CD14-positive monocyte (primary cell): ENCODE results near the gene PSMB2. TPM values are rescaled to one million over a fixed set of nuclear protein-coding genes. Genes with fewer than 3 reads are reported as not detected.

Experiments used
- DNase-seq, 3 donors: peaks; one replicate each; pipeline ENCODE4 v3.0.0-alpha.2; 2011 to 2022
- H2AFZ ChIP-seq: 2 replicates; pipeline ENCODE4 v1.6.0; 2012; ENCODE audit warnings: mild to moderate bottlenecking, low read depth, low read length, inconsistent platforms; ENCODE audit not compliant: insufficient read depth, poor library complexity, severe bottlenecking
- H3K27ac ChIP-seq, 2 donors: 1 replicate in 1 of 2; 2 replicates in 1 of 2; pipeline ENCODE4 v1.5.1; 2012 to 2013; ENCODE audit warnings: low read length in 2 of 2, control low read depth in 1 of 2, inconsistent platforms in 1 of 2, low read depth in 1 of 2, mild to moderate bottlenecking in 1 of 2
- H3K27me3 ChIP-seq, 2 donors: one replicate each; pipeline versions ENCODE4 v1.6.0 to v1.6.1; 2011 to 2013; ENCODE audit warnings: low read length in 2 of 2; ENCODE audit not compliant: control insufficient read depth in 2 of 2, insufficient read depth in 2 of 2
- H3K36me3 ChIP-seq, 2 donors: replicated peaks in 1 of 2; 1 replicate in 1 of 2; 2 replicates in 1 of 2; pipeline versions ENCODE4 v1.5.1 to v1.6.1; 2012 to 2013; ENCODE audit warnings: low read length in 2 of 2, control low read depth in 1 of 2, inconsistent platforms in 1 of 2, mild to moderate bottlenecking in 1 of 2; ENCODE audit not compliant: insufficient read depth in 2 of 2, control insufficient read depth in 1 of 2
- H3K4me1 ChIP-seq, 2 donors: 1 replicate in 1 of 2; 2 replicates in 1 of 2; pipeline versions ENCODE4 v1.5.1 to v1.6.1; 2012 to 2013; ENCODE audit warnings: low read length in 2 of 2, control low read depth in 1 of 2, inconsistent platforms in 1 of 2, mild to moderate bottlenecking in 1 of 2, moderate library complexity in 1 of 2; ENCODE audit not compliant: insufficient read depth in 2 of 2, control insufficient read depth in 1 of 2
- H3K4me2 ChIP-seq: replicated peaks from 2 replicates; pipeline ENCODE3; 2012; ENCODE audit warnings: low read length, moderate library complexity, mild to moderate bottlenecking; ENCODE audit not compliant: poor library complexity, severe bottlenecking; ENCODE audit errors: extremely low read depth
- H3K4me3 ChIP-seq, 3 experiments: fragments of 200-600 bp in 1 of 3; sonication (generic) in 1 of 3; replicated peaks in 1 of 3; 1 replicate in 2 of 3; 2 replicates in 1 of 3; pipeline ENCODE4 v1.5.1; 2011 to 2013; ENCODE audit warnings: low read length in 3 of 3, mild to moderate bottlenecking in 3 of 3, control low read depth in 2 of 3, low read depth in 2 of 3, inconsistent platforms in 1 of 3, moderate library complexity in 1 of 3
- H3K79me2 ChIP-seq: 2 replicates; pipeline ENCODE4 v1.6.0; 2012; ENCODE audit warnings: mild to moderate bottlenecking, control low read depth, inconsistent platforms, low read length, moderate library complexity; ENCODE audit not compliant: insufficient read depth
- H3K9ac ChIP-seq: 2 replicates; pipeline ENCODE4 v1.6.0; 2017; ENCODE audit warnings: low read length, mild to moderate bottlenecking; ENCODE audit not compliant: insufficient read depth, poor library complexity, severe bottlenecking
- H3K9me3 ChIP-seq, 2 donors: replicated peaks in 1 of 2; 1 replicate in 1 of 2; 2 replicates in 1 of 2; pipeline versions ENCODE4 v1.5.1 to v1.6.1; 2012 to 2013; ENCODE audit warnings: low read length in 2 of 2, control low read depth in 1 of 2; ENCODE audit not compliant: control insufficient read depth in 1 of 2, insufficient read depth in 1 of 2
- H4K20me1 ChIP-seq: 2 replicates; pipeline ENCODE4 v1.6.0; 2012; ENCODE audit warnings: mild to moderate bottlenecking, low read length, control low read depth, moderate library complexity; ENCODE audit not compliant: insufficient read depth
- H3K27ac Mint-ChIP-seq, 7 donors: one replicate each; pipeline ENCODE4 v1.8.0; 2020; ENCODE audit warnings: mild to moderate bottlenecking in 7 of 7, mixed read lengths in 7 of 7, moderate library complexity in 6 of 7, inconsistent platforms in 2 of 7
- H3K27me3 Mint-ChIP-seq, 3 donors: one replicate each; pipeline ENCODE4 v1.8.0; 2021 to 2022; ENCODE audit warnings: low read depth in 3 of 3, mild to moderate bottlenecking in 3 of 3, mixed read lengths in 3 of 3, moderate library complexity in 3 of 3, inconsistent platforms in 1 of 3
- H3K36me3 Mint-ChIP-seq, 2 donors: one replicate each; pipeline ENCODE4 v1.8.0; 2020; ENCODE audit warnings: mixed read lengths in 2 of 2, inconsistent platforms in 1 of 2, mild to moderate bottlenecking in 1 of 2
- H3K4me1 Mint-ChIP-seq: one replicate; pipeline ENCODE4 v1.8.0; 2020; ENCODE audit warnings: mild to moderate bottlenecking, mixed read lengths
- H3K4me3 Mint-ChIP-seq, 2 donors: one replicate each; pipeline ENCODE4 v1.8.0; 2020; ENCODE audit warnings: mild to moderate bottlenecking in 2 of 2, mixed read lengths in 2 of 2, moderate library complexity in 1 of 2
- H3K9me3 Mint-ChIP-seq, 7 donors: one replicate each; pipeline ENCODE4 v1.8.0; 2020 to 2022; ENCODE audit warnings: mixed read lengths in 7 of 7, mild to moderate bottlenecking in 6 of 7, moderate library complexity in 6 of 7, inconsistent platforms in 2 of 7
- WGBS: methylation state at CpG from one replicate; pipeline ENCODE4 v1.1.5; 2013; ENCODE audit warnings: missing lambda C conversion rate; ENCODE audit not compliant: insufficient coverage; 5-methylcytosine and 5-hydroxymethylcytosine counted together
- intact Hi-C, 2 donors: fragments of 100-400 bp; cut with micrococcal nuclease; formaldehyde crosslinking; loops; one replicate each; pipeline versions ENCODE4 v1.15.0 to v1.15.1; 2023
- polyA plus RNA-seq, 3 donors: library from polyadenylated mRNA; depleted of rRNA in 1 of 3; unstranded in 2 of 3; stranded (reverse) in 1 of 3; fragments of 300-500 nt in 2 of 3; fragments of >200 nt in 1 of 3; fragmentation: Illumina TruSeq in 2 of 3; gene quantifications; 1 replicate in 2 of 3; 2 replicates in 1 of 3; pipeline ENCODE4 v1.2.3, GENCODE V29; 2012 to 2021
- TF ChIP-seq, protein P1 (sequence below): fragments of 200-600 bp; IDR thresholded peaks from one replicate; pipeline ENCODE4 v1.8.0; 2022; ENCODE audit warnings: antibody characterized with exemption, mild to moderate bottlenecking

Gene PSMB2
- polyA plus RNA-seq, 3 donors = 27.9 to 84.1 (median 78.6) TPM

- H3K36me3 Mint-ChIP-seq = peaks cover 11 to 30% of the 10 kb centered on the region in 2 donors
- Histone ChIP-seq H4K20me1 (no peaks in the 10 kb centered on the region), H3K4me2 (no peak overlapping the region), H3K27ac (no peak overlapping the region), H3K9ac (no peak overlapping the region), H2AFZ (no peak overlapping the region), H3K9me3 (no peaks in the 10 kb centered on the region), H3K27me3 (peaks cover 6 to 29% of the 10 kb centered on the region in 2 donors), H3K36me3 (no peaks in the 10 kb centered on the region), H3K4me1 (peaks cover 45 to 51% of the 10 kb centered on the region in 2 donors), H3K79me2 (peaks cover 4% of the 10 kb centered on the region), H3K4me3 (no peak overlapping the region)
- WGBS = 88% methylated on average over 21 of the region's 30 CpGs
- H3K9me3 Mint-ChIP-seq = peaks cover 0 to 5% (median 0%) of the 10 kb centered on the region in 7 donors
- no peak overlapping the region for H3K27ac Mint-ChIP-seq
- peak overlapping the region; percentile 37 to 46 for H3K4me3 Mint-ChIP-seq
- intact Hi-C loops = loop anchor here (5.0 to 10.0 kb wide), 2 partner anchors 70 to 137 kb away; partner anchors contain the start of gene PSMB2 (in 1 of the 2)
- peaks cover 29 to 38% (median 37%) of the 10 kb centered on the region in 3 donors for H3K27me3 Mint-ChIP-seq
- no peak for DNase-seq
- TF ChIP-seq, protein P1, sequence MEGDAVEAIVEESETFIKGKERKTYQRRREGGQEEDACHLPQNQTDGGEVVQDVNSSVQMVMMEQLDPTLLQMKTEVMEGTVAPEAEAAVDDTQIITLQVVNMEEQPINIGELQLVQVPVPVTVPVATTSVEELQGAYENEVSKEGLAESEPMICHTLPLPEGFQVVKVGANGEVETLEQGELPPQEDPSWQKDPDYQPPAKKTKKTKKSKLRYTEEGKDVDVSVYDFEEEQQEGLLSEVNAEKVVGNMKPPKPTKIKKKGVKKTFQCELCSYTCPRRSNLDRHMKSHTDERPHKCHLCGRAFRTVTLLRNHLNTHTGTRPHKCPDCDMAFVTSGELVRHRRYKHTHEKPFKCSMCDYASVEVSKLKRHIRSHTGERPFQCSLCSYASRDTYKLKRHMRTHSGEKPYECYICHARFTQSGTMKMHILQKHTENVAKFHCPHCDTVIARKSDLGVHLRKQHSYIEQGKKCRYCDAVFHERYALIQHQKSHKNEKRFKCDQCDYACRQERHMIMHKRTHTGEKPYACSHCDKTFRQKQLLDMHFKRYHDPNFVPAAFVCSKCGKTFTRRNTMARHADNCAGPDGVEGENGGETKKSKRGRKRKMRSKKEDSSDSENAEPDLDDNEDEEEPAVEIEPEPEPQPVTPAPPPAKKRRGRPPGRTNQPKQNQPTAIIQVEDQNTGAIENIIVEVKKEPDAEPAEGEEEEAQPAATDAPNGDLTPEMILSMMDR = no peak
- H3K4me1 Mint-ChIP-seq = peaks cover 40% of the 10 kb centered on the region
These were observed 66.5 kb downstream of the PSMB2 start for GRCh38 chr1:35574655-35575415.

GRCh38 chr1:35574125-35574654 is 67.1 kb downstream of the PSMB2 start:
- WGBS = 98% methylated on average over 48 of the region's 48 CpGs
- peaks cover 45 to 51% of the 10 kb centered on the region in 2 donors for H3K4me1 ChIP-seq
- H3K36me3 ChIP-seq = no peaks in the 10 kb centered on the region
- DNase-seq = no peak
- H3K27ac ChIP-seq = no peak overlapping the region
- intact Hi-C loops = loop anchor here (5.0 to 10.0 kb wide), 2 partner anchors 71 to 138 kb away; partner anchors contain the start of gene PSMB2 (in 1 of the 2)
- no peak overlapping the region for H3K4me3 ChIP-seq
- Mint-ChIP-seq H3K4me1 (peaks cover 40% of the 10 kb centered on the region), H3K9me3 (peaks cover 0 to 5% (median 0%) of the 10 kb centered on the region in 7 donors), H3K36me3 (peaks cover 11 to 30% of the 10 kb centered on the region in 2 donors), H3K4me3 (peak overlapping the region in 1 of 2 donors; percentile 46), H3K27ac (no peak overlapping the region), H3K27me3 (peaks cover 29 to 38% (median 37%) of the 10 kb centered on the region in 3 donors)
- H3K79me2 ChIP-seq = peaks cover 4% of the 10 kb centered on the region
- TF ChIP-seq, protein P1 = no peak
- no peak overlapping the region for H3K4me2 ChIP-seq
- peaks cover 6 to 29% of the 10 kb centered on the region in 2 donors for H3K27me3 ChIP-seq
- H2AFZ ChIP-seq = no peak overlapping the region
- no peak overlapping the region for H3K9ac ChIP-seq
- no peaks in the 10 kb centered on the region for H3K9me3 ChIP-seq
- no peaks in the 10 kb centered on the region for H4K20me1 ChIP-seq
